ENCODE data around the gene GINM1.

The GINM1 gene, protein sequence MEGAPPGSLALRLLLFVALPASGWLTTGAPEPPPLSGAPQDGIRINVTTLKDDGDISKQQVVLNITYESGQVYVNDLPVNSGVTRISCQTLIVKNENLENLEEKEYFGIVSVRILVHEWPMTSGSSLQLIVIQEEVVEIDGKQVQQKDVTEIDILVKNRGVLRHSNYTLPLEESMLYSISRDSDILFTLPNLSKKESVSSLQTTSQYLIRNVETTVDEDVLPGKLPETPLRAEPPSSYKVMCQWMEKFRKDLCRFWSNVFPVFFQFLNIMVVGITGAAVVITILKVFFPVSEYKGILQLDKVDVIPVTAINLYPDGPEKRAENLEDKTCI

DNA sequence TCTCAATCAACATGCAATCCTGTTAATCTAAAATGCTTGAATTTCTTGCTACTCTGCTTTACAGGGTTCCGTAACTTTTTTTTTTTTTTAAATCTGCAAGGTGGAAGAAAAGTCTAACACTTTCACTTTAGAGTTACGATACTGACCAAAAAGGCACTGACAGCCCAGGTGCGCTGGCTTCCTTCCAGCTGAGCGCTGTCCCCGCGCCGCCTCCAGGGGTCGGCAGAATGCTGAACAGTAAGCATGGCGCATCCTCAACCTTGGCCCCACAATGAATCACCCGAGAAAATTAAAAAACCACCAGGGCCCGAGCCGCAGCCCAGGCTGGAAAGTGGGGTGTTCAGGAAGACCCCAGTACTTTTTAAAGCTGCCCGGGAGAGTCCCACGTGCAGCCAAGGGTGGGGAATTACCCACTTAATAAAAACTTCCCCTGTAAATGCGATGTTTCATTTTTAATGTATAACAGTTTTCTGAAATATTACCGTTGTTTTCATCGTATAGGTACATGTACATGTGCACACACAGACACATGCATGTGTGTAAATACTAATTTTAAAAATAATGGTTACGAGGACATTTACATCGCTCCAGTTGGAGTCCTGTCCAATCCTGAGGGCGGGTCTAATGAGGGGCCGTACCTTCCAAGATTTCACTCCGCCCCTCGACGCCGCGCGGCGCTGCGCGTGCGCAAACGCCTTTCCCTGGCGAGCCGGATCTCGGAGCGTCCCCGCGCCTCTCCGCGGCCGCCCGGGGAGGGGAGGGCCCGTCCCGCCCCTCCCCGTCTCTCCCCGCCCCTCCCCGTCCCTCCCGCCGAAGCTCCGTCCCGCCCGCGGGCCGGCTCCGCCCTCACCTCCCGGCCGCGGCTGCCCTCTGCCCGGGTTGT, at the start of gene GINM1:
Gene GINM1 (plus strand): TSS at position 849 of the 883 bp plus-strand sequence. CDS start 40 bp downstream, outside the sequence.
- DNase-seq, result peak; percentile 96

DNA sequence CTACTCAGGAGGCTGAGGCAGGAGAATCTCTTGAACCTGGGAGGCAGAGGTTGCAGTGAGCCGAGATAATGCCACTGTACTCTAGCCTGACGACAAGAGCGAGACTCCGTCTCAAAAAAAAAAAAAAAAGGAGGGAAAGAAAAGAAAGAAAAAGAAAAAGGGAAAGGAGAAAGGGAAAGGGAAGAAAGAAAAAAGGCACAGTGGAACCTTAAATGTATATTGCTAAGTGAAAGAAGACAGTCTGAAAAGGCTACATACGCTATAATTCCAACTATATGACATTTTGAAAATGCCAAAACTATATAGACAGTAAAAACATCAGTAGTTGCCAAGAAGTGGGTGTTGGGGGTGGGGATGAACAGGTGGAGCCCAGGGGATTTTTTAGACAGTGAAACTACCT, 36.5 kb upstream of the GINM1 start:
- no peak for DNase-seq

DNA sequence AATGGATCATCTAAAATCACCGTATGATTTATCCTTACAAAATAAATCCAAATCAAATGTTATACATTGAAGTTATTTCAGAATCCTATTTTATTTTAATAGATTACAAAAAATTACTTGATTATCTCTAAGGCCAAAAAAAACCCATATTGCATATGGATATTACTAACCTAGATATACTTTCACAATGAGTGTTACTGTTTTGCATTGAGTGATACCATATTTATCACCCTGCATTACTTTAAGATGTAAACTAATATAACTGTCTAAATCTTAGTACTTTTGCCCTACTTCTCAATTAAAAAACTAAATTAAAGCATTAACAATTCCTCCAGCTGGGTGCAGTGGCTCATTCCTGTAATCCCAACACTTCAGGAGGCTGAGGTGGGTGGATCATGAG, 31.4 kb upstream of the GINM1 start:
- DNase-seq, result no peak

DNA sequence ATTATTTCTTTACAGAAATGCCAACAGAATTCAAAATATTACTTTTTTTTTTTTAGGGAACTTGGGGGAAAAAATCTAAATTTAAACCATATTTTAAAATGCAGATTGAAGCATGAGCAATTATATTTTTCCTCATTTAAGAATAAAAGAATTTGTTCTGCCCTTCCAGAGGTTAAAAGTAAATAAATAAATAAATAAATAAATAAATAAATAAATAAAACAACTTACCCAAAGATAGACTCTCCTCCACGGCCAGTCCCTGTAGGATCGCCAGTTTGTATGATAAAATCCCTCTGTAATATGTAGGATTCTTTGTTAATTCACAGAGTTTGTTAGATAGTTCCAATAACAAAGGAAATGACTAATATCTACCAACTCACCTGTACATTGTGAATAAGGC, 25.0 kb upstream of the GINM1 start:
- DNase-seq, result no peak

DNA sequence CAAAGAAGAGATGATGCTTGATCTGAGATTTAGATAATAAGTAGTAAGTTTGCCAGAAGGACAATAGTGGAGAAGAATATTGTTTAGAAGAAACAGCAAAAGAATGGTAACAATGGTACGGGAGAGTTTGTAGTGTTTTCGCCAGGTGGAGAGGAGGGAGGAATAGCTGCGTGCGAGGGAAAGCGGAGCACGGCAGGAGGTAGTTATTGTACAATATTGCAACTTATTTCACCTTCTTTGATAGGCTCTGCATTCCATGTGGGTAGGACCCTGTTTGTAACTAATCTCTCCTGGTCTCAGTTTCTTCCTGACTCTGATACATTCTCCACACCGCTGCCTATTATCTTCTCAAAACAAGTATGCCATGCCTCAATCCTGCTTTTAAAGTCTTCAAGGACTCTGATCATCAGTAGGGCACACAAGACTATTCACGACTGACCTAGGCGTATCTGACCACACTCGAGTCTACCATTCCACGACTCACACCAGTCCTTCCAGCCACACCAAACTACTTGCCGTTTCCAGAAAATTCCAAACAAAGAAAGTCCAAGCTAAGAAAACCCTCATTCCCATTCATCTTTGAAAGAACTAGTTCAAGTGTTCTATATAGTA, 21.4 kb upstream of the GINM1 start:
- no peak for DNase-seq

DNA sequence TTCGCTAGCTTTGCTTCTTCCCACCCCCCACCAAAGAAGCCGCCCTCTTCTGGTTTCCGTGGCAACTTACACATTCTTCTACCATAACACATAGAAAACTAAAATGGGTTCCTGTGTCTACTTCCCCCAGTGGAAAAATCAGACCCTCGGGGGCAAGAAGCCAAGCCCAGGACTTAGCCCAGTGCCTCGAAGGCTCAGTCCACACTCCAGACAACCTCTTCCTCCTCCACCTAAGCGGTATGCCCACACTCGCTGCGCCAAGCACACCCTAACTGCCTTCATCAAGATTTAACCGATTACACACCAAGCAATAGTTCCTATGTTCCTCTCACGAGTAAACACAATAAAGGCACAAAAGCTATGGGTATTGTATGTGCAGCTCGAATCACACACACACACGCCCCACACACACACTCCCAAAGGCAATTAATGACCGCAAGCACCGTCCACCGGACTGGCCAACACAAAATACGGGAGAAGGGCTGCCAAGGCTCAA, 20.9 kb upstream of the GINM1 start:
- peak; percentile 17 for DNase-seq

DNA sequence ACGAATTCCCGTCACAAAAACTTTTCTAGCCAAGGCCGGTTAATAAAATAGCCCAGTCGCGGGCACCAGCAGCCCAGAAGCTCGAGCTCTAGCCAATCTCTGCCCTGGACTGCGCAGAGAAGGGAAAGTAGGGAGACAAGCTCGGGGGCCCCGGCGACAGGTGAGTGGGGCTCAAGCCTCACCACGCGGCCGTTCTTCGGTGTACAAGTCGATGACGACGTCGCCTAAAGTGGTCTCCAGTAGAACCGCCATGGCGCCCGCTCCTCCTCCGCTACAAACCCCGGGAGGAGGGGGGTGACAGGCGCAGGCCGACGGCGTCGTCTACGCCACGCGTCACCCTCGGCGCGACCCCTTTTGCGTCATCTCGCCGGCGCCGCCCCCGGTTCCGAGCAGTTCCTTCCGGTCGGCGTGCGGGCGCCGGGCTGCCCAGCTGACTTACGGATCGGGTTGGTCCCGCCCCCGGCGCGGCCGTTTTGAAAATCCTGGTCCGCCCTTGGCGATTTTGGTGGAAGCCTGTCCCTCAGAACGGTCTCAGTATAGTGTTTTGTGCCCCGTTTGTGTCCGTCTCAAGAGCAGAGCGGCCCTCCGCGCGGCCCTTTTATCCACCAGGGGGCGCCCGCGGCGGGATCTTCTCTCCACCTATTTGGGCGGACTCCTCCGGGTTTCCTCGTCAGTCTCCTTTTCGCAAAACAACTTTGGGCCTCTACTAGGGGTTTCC, 20.3 kb upstream of the GINM1 start, which contains the start of gene PPIL4:
Gene PPIL4 (minus strand): TSS at position 290 of the 718 bp plus-strand sequence. CDS start 38 bp downstream, at position 252.
- DNase-seq, result peak; percentile 95

DNA sequence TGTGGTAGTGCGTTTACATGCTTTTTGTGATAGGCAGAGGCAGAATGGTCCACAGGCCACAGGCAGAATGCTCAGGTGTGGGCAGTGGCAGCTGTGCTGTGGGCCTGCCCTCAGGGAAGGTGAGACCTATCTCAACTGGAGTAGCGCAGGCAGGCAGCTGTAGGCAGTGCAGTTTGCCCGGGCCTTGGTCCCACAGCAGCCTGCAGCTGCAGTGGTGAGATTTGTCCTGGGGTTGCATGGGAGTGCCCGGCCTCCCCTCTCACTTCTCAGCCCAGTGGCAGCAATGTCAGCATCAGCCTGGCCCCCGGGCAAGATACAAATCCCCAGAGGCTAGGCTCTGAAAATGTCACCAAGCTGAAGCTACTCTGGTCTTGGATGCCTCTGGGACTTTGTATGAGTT, 14.3 kb upstream of the GINM1 start:
- no peak for DNase-seq

DNA sequence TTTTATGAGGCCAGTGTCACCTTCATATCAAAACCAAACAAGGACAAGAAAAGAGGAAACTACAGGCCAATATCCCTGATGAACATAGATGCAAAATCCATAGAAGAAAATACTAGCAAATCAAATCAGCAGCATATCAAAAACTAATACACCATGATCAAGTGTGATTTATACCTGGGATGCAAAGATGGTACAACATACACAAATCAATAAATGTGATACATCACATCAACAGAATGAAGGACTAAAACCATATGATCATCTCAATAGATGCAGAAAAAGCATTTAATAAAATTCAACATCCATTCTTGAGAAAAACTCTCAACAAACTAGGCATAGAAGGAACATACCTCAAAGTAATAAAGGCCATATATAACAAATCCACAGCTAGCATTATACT, 8.1 kb upstream of the GINM1 start:
- DNase-seq, result no peak

DNA sequence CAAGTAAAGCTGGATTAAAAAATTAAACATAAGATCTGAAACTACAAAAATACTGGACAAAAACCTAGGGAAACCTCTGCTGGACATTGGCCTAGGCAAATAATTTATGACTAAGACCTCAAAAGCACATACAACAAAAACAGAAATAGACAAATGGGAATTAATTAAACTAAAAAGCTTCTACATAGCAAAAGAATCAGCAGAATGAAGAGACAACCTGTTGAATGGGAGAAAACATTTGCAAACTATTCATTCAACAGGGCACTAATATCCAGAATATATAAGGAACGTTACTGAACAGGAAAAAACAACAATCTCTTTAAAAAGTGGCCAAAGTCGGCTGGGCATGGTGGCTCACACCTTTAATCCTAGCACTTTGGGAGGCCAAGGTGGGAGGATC, 6.8 kb upstream of the GINM1 start:
- no peak for DNase-seq

DNA sequence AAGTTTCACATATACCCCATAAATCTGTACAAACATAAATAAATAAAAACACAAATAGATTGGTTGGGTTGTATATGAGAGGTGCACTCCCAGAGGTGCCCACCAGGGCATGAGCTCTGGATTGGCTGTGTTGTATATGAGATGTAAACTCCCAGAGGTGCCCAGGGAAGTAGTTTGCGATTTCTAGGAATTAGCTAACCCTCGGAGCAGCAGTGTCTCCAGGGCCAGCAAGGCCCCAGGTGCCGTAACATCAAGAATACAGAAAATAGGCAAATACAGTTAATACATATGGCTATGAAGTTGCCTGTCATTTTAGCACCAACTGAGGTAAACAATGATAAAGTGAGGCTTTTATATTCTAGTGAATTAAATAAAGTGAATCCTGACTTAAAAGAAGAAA, 5.4 kb upstream of the GINM1 start:
- no peak for DNase-seq

DNA sequence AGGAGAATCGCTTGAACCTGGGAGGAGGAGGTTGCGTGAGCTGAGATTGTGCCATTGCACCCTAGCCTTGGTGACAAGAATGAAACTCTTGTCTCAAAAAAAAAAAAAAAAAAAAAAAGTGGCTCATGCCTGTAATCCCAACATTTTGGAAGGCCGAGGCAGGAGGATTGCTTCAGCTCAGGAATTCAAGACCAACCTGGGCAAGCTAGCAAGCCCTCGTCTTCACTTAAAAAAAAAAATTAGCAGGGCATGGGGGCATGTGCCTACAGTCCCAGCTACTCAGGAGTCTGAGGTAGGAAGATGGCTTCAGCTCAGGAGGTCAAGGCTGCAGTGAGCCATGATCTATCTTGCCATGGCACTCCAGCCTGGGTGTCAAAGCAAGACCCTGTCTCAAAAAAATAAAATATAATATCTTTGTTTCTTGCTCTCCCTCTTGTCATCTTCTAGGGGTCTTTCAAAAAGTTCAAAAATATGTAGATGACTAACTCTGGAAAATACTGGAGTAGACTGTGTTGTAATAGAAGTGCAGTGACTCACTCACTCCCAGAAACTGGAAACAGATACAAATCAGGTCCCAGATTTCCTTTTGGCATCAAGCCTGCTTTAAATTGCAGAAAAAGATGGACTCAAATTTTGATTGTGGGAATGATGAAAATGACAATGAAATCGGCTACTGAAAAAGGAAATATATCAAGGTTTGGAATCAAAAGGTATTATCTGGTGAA, 2.8 kb upstream of the GINM1 start:
- no peak for DNase-seq

DNA sequence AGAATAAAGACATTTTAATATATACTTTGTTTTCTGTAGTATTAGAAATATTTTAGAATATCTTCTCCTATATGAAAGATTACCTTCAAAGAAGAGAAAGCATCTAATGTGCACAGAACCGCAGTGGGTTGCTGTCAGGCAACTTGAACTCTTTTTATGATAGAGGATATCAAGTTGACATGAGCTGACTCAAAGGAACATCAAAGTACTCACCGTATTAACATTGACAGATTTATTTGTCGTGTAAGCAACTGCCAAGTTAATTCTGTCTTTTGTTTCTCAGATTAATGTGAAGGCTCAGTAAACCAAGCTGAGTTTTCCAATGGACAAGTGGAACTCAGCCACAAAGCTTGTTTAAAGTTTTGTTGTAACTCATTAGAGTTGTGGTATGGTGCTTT, 2.2 kb upstream of the GINM1 start:
- DNase-seq, result no peak

DNA sequence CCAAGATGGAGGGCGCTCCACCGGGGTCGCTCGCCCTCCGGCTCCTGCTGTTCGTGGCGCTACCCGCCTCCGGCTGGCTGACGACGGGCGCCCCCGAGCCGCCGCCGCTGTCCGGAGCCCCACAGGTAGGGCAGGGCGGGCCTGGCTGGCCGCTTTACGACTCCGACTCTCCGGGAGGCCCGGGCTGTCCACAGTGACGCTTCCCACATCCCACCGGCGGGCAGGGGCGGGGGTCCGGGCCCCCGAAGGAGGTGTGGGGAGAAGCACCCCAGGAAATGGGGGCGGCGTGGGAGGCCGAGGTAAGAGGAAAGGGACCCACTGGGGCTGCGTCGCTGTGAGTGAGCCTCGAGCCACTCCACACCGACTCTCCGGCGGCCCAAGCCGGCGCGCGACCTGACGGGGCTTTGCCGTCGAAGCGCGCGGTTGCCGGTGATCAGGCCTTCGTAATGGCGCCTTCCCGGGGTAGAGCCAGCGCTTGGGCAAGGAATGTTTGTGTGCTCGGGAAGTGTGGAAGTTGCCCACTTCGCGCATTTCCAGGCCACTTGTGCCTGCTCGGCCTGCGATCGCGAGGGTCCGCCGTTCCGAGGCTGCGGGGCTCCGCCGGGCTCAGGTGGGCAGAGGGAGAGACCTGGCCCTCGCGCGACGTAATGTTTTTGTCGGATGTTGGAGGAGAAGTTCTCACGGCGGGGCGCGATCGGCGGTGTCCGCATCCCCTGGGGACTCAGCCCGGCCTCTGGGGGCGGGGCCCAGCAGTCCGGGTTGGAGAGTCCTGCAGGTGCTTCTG, 427 bp downstream of the GINM1 start:
- peak; percentile 75 for DNase-seq

DNA sequence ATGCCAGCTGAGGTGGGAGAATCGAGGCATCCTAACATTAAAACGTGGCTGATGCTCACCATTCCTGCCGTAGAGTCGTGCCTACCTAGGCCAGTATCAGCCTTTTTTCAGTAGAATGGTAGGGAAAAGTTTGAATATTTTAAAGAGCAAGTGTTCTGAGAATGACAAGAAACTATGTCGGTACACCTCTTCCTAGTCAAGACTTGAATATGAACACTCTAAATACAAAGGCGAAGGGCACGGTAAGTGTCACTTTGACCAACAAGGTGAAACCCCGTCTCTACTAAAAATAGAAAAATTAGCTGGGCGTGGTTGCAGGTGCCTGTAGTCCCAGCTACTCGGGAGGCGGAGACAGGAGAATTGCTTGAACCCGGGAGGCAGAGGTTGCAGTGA, 1.0 kb downstream of the GINM1 start:
- DNase-seq, result no peak

DNA sequence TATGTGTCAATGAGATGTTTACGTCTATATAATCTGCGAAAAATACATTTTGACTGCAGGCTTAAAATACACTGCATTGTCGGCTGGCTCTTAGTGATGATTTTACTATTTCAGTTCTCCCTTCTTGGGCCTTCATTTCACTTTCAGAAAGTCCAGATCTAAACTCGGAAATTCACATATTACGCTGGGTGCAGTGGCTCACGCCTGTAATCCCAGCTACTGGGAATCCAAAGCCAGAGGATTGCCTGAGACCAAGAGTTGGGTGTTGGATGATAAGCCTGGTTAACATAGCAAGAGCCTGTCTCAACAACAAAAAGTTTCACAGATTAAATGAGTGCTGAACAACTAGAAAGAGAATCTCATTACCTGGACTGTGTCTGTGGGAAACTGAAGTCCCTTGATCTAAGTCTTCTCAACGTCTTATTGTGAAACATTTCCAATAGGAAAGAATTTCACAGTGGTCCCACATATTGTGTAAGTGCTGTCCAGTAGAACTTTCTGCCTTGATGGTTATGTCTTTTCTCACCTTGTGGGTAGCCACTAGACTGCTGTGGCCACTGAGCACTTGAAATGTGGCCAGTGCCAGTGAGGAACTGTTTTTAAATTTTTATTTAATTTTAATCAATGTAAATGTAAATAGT, 1.9 kb downstream of the GINM1 start:
- no peak for DNase-seq

DNA sequence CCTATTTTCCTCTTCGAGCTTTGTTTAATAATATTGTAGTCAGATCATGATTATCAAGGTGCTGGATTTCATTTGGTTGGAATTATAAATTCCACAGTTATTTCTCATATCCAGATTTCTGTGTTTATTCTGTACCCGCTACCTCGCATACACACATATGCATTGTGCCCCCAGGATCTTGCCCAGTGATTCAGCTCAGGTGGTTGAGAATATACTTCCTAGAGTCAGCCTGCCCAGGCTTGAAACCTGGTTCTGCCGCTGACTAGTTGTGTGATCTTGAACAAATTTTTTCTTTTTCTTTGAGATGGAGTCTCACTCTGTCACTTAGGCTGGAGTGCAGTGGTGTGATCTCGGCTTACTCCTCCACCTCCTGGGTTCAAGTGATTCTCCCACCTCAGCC, 14.7 kb downstream of the GINM1 start:
- DNase-seq, result no peak

DNA sequence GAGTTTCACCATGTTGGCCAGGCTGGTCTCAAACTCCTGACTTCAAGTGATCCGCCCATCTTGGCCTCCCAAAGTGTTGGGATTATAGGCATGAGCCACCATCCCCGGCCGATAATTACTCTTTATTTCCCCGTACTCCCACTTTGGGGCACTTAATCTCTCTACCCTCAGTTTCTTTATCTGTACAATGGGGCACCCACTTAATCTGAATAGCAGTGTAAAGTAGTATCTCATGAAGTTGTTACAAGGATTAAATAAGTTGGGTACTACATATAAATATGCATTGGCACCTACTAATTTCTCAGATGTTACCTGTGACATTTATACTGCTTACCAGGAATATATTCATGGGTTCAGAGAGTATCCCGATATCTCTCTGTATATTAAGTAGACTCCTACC, 15.2 kb downstream of the GINM1 start:
- no peak for DNase-seq

DNA sequence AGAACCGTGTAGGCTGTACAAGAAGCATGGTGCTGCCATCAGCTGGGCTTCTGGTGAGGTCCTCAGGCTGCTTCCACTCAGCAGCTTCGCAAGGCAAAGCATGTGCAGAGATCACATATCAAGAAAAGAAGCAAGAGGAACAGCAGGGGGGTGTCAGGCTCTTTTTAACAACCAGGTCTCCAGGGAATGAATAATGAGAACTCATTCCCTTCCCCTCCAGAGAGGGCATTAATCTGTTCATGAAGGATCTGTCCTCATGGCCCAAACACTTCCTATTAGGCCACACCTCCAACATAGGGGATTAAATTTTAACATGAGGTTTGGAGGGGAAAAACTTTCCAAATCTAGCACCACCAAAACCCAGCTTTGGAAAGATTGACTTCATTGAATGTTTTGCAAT, 20.0 kb downstream of the GINM1 start:
- no peak for DNase-seq

DNA sequence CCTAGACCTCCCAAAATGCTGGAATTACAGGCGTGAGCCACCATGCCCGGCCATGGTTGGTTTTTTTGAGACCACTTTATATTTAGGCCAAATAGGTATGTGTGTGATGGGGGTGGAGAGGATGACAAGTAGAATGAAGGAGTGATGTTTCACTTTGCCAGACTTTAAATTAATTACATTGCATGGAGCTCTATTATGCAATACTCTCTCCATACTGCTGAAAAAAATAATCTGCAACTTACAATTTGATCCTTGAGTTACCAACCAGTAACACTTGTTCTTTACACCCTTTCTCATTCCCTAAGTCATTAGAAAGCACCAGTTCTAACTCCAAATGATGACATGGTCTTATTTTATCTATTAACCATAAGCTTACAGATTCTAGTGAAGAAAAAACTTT, 26.8 kb downstream of the GINM1 start:
- DNase-seq, result no peak

DNA sequence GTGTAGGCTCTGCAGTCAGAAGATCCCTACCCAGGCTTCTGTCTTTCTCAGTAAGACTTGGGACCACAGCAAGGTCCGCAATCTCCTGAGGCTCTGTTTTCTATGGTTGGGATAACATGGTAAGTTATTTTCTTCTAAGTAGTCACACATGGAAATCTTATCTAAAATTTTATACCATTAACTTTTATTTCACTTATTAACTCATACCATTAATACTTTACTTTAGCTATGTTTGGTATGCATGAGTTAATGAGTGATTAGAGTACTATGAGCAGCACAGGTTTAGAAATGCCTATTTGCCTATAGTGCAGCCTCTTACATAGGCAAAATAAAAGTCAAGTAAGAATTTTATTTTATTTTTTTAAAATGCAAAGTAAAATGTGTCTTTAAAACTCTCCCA, 27.2 kb downstream of the GINM1 start:
- no peak for DNase-seq
